ENCODE results near the gene AKIP1. TPM values are rescaled to one million over a fixed set of nuclear protein-coding genes. Genes with fewer than 3 reads are reported as not detected.

Gene AKIP1
- 16.7 TPM for total RNA-seq

GRCh38 chr11:8911029-8911823 is at the start of gene AKIP1:
AKIP1 (plus strand) TSS chr11:8911189; CDS start chr11:8911450, 261 bp downstream.
- DNase-seq (ENCODE audit: extremely low spot score in 2 of 2), result peak in 1 of 2 donors; percentile 93
- intact Hi-C loops (cut with DNase I), result no loop called here

GRCh38 chr11:8863838-8864237 is 47.2 kb upstream of the AKIP1 start:
- no peaks in the 10 kb centered on the region for H3K27me3 ChIP-seq
- peak overlapping the region; percentile 20 for H3K27ac ChIP-seq
- TF ChIP-seq POLR2AphosphoS5 (IDR thresholded peaks at IDR 0.05; ENCODE audit: insufficient read depth in 1 of 2, low read depth in 1 of 2), result peak in 1 of 2 donors; percentile 23
- no peak for TF ChIP-seq CTCF (IDR thresholded peaks at IDR 0.05)
- no peak for DNase-seq (ENCODE audit: extremely low spot score in 2 of 2)
- intact Hi-C loops (cut with DNase I), result no loop called here
- H3K4me3 ChIP-seq, result no peak overlapping the region
- H3K4me1 ChIP-seq, result peaks cover 53% of the 10 kb centered on the region
- H3K36me3 ChIP-seq, result no peaks in the 10 kb centered on the region
- no peaks in the 10 kb centered on the region for H3K9me3 ChIP-seq

More at GRCh38 chr11:8911029-8911823, at the start of gene AKIP1:
- H3K4me1 ChIP-seq, result peaks cover 50% of the 10 kb centered on the region
- H3K9me3 ChIP-seq, result no peaks in the 10 kb centered on the region
- peak within 1 kb of the TSS; percentile 90 for H3K27ac ChIP-seq
- no peaks in the 10 kb centered on the region for H3K27me3 ChIP-seq
- peak within 1 kb of the TSS; percentile 80 to 95 for H3K4me3 ChIP-seq
- no peaks in the 10 kb centered on the region for H3K36me3 ChIP-seq
- TF ChIP-seq CTCF (IDR thresholded peaks at IDR 0.05), result no peak
- peak in 1 of 2 donors; percentile 54 for TF ChIP-seq POLR2A (IDR thresholded peaks at IDR 0.05)
- peak; percentile 88 to 90 for TF ChIP-seq POLR2AphosphoS5 (IDR thresholded peaks at IDR 0.05; ENCODE audit: insufficient read depth in 1 of 2, low read depth in 1 of 2)

GRCh38 chr11:8865304-8865703 is 45.7 kb upstream of the AKIP1 start:
- TF ChIP-seq POLR2AphosphoS5 (IDR thresholded peaks at IDR 0.05; ENCODE audit: insufficient read depth in 1 of 2, low read depth in 1 of 2) (no peak), CTCF (IDR thresholded peaks at IDR 0.05) (no peak)
- H3K9me3 ChIP-seq, result no peaks in the 10 kb centered on the region
- no peaks in the 10 kb centered on the region for H3K27me3 ChIP-seq
- no peak overlapping the region for H3K4me3 ChIP-seq
- H3K36me3 ChIP-seq, result no peaks in the 10 kb centered on the region
- DNase-seq (ENCODE audit: extremely low spot score in 2 of 2), result no peak
- intact Hi-C loops (cut with DNase I), result no loop called here
- H3K27ac ChIP-seq, result no peak overlapping the region
- peaks cover 61% of the 10 kb centered on the region for H3K4me1 ChIP-seq

- TF ChIP-seq POLR2AphosphoS5 (IDR thresholded peaks at IDR 0.05; ENCODE audit: insufficient read depth in 1 of 2, low read depth in 1 of 2) (no peak), CTCF (IDR thresholded peaks at IDR 0.05) (no peak), POLR2A (IDR thresholded peaks at IDR 0.05) (no peak)
- H3K4me3 ChIP-seq, result no peak overlapping the region
- H3K27me3 ChIP-seq, result no peaks in the 10 kb centered on the region
- intact Hi-C loops (cut with DNase I), result no loop called here
- peaks cover 70% of the 10 kb centered on the region for H3K4me1 ChIP-seq
- H3K9me3 ChIP-seq, result no peaks in the 10 kb centered on the region
- H3K36me3 ChIP-seq, result no peaks in the 10 kb centered on the region
- no peak for DNase-seq (ENCODE audit: extremely low spot score in 2 of 2)
- peak overlapping the region; percentile 13 for H3K27ac ChIP-seq
These were observed 44.0 kb upstream of the AKIP1 start for GRCh38 chr11:8867035-8867434.

All from vagina (tissue), 2 donors.